ENCODE data around the gene DUSP2. TPM values are rescaled to one million over a fixed set of nuclear protein-coding genes. Genes with fewer than 3 reads are reported as not detected.
A peak's percentile ranks its signal among the peaks of the same experiment; 100 is the strongest.

DUSP2 gene
- total and polyA plus RNA-seq, 8 donors = 0.32 to 3.1 (median 1.3) TPM

DNA sequence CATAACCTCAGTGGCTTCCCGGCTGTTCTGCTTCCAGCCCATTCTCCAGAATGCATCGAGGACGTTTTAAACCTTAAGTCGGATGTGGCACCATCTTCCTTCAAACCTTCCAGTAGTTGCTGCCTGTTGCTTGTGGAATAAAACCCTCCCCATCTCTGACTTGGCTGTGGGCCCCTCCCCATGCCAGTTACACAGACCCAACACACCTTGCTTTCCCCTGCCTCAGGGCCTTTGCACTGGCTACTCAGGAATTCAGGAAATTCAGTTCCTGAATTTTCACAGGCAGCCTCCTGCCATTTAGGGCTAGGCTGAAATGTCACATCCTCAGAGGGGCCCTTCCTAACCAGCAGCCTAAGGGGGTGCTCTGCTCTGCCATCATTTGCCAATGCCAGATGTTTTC is 23.8 kb downstream of the DUSP2 start:
- Histone ChIP-seq H3K27me3 (no peaks in the 10 kb centered on the region), H3K4me1 (peaks cover 0 to 4% (median 0%) of the 10 kb centered on the region in 3 donors), H3K27ac (no peak overlapping the region), H3K9me3 (no peaks in the 10 kb centered on the region), H3K36me3 (no peaks in the 10 kb centered on the region), H3K4me3 (no peak overlapping the region)
- TF ChIP-seq, protein P1, sequence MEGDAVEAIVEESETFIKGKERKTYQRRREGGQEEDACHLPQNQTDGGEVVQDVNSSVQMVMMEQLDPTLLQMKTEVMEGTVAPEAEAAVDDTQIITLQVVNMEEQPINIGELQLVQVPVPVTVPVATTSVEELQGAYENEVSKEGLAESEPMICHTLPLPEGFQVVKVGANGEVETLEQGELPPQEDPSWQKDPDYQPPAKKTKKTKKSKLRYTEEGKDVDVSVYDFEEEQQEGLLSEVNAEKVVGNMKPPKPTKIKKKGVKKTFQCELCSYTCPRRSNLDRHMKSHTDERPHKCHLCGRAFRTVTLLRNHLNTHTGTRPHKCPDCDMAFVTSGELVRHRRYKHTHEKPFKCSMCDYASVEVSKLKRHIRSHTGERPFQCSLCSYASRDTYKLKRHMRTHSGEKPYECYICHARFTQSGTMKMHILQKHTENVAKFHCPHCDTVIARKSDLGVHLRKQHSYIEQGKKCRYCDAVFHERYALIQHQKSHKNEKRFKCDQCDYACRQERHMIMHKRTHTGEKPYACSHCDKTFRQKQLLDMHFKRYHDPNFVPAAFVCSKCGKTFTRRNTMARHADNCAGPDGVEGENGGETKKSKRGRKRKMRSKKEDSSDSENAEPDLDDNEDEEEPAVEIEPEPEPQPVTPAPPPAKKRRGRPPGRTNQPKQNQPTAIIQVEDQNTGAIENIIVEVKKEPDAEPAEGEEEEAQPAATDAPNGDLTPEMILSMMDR (IDR thresholded peaks at IDR 0.05) = no peak
- DNase-seq (no peak), ATAC-seq (no peak), FAIRE-seq (no peak)
- WGBS, 2 donors = 70 to 84% methylated on average over 4 of the region's 4 CpGs
- intact Hi-C loops (cut with DNase I) = loop anchor here in 1 of 3 donors (10.0 kb wide), 1 partner anchor 107 kb away; no protein-coding TSS in a partner anchor

DNA sequence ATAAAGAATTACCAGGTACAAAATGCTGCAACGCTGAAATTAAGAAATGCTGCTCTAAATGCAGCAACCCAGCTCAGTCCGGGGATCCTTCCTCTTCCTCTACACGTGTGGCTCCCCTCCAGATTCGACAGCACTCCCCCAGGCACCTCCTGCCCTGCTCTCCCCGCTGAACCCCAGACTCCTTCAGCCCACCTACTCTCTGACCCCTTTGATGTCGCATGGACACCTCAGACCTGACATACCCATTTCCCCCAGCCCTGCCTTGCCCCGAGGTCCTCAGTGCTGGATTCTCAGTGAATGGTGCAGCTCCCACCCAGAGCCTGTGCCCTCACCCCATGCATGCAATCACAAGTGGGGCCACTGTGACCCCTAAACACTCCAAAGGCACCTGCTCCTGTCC is 24.2 kb downstream of the DUSP2 start:
- no peak overlapping the region for H3K4me3 ChIP-seq
- no peak for FAIRE-seq
- DNase-seq = no peak
- H3K36me3 ChIP-seq = no peaks in the 10 kb centered on the region
- intact Hi-C loops (cut with DNase I) = loop anchor here in 1 of 3 donors (10.0 kb wide), 1 partner anchor 106 kb away; no protein-coding TSS in a partner anchor
- peaks cover 0 to 4% (median 3%) of the 10 kb centered on the region in 3 donors for H3K4me1 ChIP-seq
- no peak for ATAC-seq
- H3K9me3 ChIP-seq = no peaks in the 10 kb centered on the region
- H3K27me3 ChIP-seq = no peaks in the 10 kb centered on the region
- no peak overlapping the region for H3K27ac ChIP-seq
- TF ChIP-seq, protein P1 (IDR thresholded peaks at IDR 0.05) = no peak
- WGBS, 2 donors = 45 to 55% methylated on average over 7 of the region's 7 CpGs

DNA sequence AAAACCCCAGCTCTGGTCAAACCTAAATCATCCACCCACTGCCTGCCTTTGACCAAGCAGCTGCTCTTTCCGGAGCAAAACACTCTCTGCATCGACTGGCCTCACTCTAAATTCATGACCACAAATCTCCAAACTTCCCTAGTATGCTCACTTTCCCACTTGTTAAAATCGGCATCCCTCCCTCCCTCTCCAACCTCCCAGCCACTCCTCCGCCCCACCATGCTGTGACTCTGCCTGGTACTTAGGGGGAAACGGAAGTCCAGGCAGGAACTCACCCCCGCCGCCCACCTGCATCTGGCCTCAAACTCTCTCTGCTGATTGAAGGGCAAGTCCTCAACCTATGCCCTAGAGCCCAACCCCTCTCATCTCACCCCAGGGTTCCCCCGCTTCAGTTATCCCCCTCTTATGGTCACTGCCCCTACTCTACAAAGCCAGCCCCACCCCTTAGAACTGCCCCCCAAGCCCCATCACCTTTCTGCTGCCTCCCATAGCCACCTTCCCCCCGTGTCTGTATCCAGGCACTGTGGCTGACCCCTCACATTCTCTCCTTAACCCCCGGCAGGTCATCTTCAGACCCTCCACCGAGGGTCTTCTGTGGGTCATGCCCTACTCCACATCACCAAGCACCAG is 25.0 kb downstream of the DUSP2 start:
- ATAC-seq (no peak), DNase-seq (no peak), FAIRE-seq (no peak)
- H3K36me3 ChIP-seq = no peaks in the 10 kb centered on the region
- H3K4me3 ChIP-seq = no peak overlapping the region
- no peaks in the 10 kb centered on the region for H3K27me3 ChIP-seq
- 36 to 50% methylated on average over 11 of the region's 11 CpGs for WGBS, 2 donors
- peaks cover 0 to 5% (median 4%) of the 10 kb centered on the region in 3 donors for H3K4me1 ChIP-seq
- H3K9me3 ChIP-seq = no peaks in the 10 kb centered on the region
- TF ChIP-seq, protein P1 (IDR thresholded peaks at IDR 0.05) = no peak
- intact Hi-C loops (cut with DNase I) = loop anchor here in 1 of 3 donors (10.0 kb wide), 1 partner anchor 105 kb away; no protein-coding TSS in a partner anchor
- no peak overlapping the region for H3K27ac ChIP-seq

DNA sequence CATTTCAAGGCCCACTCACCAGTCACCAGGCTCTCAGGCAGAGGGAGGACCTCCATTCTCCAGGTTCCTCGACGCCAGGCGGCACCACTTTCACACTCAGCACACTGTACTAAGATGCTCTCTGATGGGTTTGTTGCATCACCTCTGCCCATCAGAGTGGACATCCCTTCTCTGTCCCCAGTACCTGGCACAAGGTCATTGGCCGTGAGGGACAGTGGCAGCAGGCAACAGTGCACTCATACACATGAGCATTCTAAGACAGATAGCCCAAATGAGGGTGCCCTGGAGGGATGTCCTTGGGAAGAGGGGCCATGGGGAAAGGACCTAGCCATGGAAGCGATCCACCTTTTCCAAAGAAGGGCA is 25.9 kb downstream of the DUSP2 start:
- intact Hi-C loops (cut with DNase I) = no loop called here
- DNase-seq = peak in 1 of 6 donors; percentile 35

More for the DNA sequence above, 25.9 kb downstream of the DUSP2 start:
- FAIRE-seq (no peak), ATAC-seq (no peak)
- Histone ChIP-seq H3K27me3 (no peaks in the 10 kb centered on the region), H3K9me3 (no peaks in the 10 kb centered on the region), H3K27ac (no peak overlapping the region), H3K36me3 (no peaks in the 10 kb centered on the region), H3K4me1 (peaks cover 0 to 5% (median 4%) of the 10 kb centered on the region in 3 donors), H3K4me3 (no peak overlapping the region)
- TF ChIP-seq, protein P1 (IDR thresholded peaks at IDR 0.05) = no peak
- WGBS, 2 donors = 79 to 87% methylated on average over 5 of the region's 5 CpGs

All from pancreas (tissue), 10 donors.